NCI-H82 treated with DMSO at 0.1 percent for 48 hours (cell line): ENCODE measurements around the gene MSH3.
"Not testable (repeated sequence)": the region's sequence is repeated elsewhere in the genome, so short reads cannot be mapped to it uniquely, and the experiment has no call there.

Source experiments
- DNase-seq: peaks from one replicate; lab custom pipeline; 2025; ENCODE audit not compliant: unreplicated experiment; lab: John Stamatoyannopoulos, UW

Gene MSH3

DNA sequence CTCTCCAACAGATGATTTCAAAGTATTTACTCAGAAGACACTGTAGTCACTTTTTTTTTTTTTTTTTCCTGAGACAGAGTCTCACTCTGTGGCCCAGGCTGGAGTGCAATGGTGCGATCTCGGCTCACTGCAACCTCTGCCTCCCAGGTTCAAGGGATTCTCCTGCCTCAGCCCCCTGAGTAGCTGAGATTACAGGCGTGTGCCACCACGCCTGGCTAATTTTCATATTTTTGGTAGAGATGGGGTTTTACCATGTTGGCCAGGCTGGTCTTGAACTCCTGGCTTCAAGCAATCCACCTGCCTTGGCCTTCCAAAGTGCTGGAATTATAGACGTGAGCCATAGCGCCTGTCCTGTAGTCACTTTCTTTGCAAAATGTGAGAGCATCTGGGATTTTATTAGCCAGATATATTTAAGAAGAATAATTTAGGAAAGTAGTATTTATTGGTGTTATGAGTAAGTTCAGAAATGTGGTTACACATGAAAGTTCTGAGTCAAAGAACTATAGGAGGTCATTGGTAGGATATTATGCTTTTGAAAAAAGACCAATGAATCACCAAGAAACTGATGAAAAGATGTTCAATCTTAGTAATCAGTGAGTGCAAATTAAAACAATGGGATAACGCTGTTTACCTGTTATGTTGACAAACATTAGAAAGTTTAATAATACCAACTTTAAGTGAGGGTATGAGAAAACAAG, 135.0 kb downstream of the MSH3 start:
- DNase-seq: not testable (repeated sequence)

DNA sequence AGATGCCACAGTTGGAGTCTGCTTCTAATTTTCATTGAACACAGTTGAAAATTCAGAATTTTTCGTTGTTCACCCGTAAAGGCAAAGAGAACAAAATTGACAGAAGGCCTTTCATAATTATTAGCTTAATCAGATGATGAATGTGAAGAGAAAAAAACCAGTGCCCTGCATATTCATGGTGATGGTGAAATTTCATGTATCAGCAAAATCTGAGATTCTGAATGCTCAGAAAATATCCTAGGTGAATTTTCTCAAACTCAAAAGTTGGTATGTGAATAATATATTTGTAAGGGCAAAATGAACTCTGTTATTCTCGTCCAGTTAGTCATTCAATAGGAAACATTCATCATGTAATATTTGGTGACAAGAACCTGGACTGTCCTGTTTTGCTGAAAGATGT, 136.2 kb downstream of the MSH3 start:
- DNase-seq: no peak

GRCh38 chr5:80793354-80793753, 138.9 kb downstream of the MSH3 start:
- DNase-seq: no peak

DNA sequence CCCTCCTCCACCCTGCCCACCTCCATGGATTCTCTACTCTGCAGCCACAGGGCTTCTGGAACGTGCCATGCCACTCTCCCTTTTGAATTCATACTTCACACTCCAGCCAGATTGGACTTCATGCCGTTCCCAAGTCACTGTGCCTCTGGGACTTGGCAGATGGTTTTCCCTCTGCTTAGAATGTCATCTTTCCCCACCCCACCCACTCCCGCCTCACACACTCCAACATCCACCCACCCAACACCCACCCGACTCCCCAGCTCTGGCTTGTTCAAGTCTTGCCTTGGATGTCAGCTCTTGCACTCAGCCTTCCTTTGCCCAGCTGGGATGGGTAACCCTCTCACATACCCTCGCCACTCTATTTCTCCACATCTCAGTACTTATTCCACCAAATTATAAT, 142.4 kb downstream of the MSH3 start:
- peak; percentile 32 for DNase-seq

DNA sequence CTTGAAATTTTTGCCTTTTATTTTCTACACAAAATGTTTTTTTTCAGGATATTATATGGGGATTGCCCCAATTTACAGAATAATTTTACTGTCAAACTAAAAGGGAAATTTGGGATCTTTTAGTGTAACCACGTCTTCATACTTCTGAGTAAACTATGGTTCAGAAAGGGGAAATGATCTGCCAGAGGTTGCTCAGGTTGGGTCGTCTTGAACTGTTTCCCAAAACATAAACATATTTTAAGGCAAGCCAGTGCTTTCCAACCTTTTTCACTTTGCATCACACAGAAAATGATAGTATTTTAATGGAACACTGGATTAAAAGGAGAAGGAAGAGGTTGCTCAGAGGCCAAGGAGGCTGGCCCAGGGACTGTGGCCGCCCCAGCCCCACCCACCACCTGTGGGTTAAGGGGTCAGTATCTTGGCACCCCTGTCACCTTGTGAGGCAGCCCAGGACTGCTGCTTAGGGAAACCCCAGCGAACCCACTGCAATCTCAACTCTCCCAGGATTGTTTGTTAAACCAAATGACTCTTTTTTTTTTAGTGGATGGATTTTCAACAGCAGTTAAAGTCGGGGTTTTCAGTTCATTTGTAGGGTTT, 143.1 kb downstream of the MSH3 start:
- DNase-seq: no peak

DNA sequence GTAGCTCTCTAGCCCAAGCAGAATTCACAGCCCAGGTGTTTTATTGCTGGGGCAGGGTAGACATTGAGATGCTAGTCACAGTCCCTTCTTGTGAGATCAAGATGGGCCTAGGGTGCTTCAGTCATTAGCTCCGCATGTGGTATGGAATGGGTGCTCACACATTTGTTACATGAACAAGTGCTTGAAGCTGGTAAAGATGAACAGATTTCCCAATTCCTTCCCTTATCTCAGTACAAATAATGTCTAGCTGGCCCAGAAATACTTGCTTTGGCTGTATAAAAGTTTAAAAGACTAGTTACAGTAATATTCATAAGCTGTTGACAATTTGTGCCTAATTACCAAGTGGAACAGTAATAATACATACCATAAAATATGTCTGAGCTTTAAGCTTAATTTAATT, 143.7 kb downstream of the MSH3 start:
- no peak for DNase-seq

- no peak for DNase-seq
Measured at GRCh38 chr5:80798633-80799032, 144.2 kb downstream of the MSH3 start.

DNA sequence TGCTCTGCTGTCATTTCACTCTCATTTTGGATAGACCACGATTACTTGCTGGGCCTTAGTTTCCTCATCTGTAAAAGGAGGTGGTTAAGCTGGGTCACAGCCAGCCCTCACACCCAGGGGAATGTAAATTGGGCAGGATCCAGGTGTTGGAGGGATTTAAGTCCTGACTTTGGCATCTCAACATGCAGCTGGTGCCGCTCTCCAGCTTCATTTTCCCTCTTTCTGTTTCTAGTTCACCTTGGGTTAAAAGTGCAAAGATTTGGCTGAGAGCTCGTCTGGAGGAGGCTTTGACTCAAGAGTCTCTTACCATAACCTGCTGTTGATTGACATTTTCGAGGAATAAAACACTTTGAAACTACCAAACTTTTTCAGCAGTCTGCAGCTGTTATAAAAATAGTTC, 144.6 kb downstream of the MSH3 start:
- DNase-seq: no peak

GRCh38 chr5:80799573-80799972, 145.1 kb downstream of the MSH3 start:
- DNase-seq: no peak

DNA sequence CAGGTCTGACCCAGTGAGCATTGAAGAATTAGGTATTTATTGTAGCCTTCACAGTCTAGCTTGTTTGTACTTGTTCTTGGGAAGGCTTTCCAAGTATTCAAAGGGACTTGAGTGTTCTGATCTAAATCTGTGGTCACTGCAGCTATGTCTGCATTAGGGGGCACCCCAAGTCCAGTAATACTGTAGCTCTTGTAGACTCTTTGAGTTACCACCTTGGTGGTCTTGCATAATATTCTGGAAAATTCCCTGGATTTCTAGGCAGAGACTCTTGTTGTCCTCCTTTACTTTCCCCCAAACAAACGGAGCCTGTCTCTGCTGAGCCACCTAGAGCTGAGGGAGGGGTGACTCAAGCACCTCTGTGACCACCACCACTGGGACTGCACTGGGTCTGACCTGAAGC, 149.9 kb downstream of the MSH3 start:
- DNase-seq: no peak

DNA sequence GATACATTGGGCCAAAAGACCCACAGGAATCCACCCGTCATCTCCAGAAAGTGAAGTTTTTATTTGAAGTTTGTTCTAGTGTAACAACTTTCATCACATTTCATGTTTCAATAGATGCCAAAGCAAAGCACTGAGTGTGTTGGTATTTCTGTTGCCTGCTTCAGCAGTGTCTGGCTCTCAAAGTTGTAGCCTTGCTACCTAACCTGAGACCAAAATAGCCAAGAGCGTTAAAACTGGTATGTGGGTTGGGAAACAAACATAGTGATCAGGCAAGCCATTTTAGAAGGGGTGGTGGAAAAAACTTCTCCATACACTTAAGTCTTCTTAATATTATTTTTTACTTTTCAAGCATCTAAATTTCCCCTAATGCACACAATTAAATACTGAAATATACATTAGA, 150.6 kb downstream of the MSH3 start:
- no peak for DNase-seq

GRCh38 chr5:80806929-80807328, 152.5 kb downstream of the MSH3 start:
- no peak for DNase-seq

DNA sequence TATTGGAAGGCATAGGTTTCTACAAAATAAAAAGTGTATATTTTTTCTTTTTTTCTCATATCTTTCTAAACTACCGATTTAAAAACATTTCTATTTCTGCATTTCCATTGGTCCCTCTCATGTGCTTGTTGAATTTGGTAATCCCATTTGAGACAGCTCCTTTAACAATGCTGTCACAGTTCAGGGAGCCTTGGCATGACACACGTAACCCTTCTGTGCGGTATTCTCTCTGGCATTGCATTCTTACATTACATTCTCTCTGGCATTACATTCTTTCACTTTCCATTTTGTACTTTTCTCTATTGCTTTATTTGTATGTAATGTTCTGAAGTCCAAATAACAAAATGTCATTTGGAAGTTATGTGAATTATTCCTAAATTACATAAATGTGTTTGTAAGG, 155.0 kb downstream of the MSH3 start:
- no peak for DNase-seq

DNA sequence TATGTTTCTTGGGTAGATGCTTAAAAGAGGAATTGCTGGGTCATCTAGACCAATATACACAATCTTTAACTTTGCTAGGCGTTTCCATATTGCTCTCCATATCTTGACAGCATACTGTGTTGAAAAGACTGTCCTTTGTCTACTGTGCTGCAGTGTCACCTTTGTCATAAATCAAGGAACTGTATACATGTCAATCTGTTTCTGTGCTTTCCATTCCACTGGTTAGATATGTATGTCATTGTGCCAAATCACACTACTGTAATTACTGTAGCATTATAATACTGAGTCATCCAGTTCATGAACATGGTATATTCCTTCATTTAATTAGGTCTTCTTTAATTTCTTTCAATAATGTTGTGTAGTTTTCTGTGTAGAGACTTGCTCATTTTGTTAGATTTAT, 156.0 kb downstream of the MSH3 start:
- no peak for DNase-seq

DNA sequence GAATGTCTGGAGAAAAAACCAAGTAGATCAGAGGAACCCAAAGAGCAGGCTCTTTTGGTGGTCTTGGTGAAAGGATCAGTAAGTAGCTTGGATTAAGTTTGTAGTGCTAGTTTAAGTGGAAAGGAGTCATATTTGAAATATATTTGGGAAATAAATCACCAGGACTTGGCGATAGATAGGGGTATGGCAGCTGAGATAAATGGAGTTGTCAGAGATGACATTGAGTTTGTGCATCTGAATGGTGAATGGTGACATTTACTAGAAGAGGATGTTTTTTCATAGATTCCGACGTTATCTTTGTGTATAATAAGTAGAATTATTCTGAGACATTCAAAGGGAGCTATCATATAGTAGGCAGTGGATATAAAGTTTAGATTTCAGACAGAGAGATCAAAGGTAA, 162.1 kb downstream of the MSH3 start:
- DNase-seq: no peak

DNA sequence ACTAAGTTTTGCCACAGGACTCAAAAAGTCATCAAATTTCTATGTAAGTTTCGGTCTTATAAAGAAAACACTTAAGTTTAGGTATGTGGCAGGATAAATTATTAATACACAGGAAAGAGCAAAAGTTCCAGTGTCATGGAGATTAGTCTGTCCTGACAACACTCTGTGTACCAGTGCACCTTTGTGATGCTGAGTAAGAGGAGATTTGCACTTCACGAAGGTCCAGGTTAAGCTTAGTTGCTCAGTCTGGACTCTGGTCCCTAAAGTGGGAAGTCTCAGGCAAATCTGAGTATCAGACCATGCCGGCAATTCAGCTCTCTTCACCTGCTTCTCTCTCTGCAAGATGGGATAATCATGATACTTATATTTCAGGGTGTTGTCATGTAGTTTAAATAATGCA, 166.2 kb downstream of the MSH3 start:
- no peak for DNase-seq

- DNase-seq: no peak
Measured at GRCh38 chr5:80822640-80823039, 168.2 kb downstream of the MSH3 start.

DNA sequence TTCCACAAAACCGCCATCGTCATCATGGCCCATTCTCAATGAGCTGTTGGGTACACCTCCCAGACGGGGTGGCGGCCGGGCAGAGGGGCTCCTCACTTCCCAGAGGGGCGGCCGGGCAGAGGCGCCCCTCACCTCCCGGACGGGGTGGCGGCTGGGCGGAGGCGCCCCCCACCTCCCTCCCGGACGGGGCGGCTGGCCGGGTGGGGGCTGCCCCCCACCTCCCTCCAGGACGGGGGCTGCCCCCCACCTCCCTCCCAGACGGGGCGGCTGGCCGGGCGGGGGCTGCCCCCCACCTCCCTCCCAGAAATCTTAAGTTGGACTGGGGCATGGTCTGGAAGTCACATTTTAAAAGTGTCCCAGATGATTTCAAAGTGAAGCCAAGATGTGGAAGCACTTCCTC, 169.7 kb downstream of the MSH3 start:
- DNase-seq: not testable (repeated sequence)

GRCh38 chr5:80825786-80826460, 171.5 kb downstream of the MSH3 start:
- DNase-seq: no peak

GRCh38 chr5:80834710-80835109, 180.3 kb downstream of the MSH3 start:
- peak; percentile 8 for DNase-seq

GRCh38 chr5:80835128-80835527, 180.7 kb downstream of the MSH3 start:
- no peak for DNase-seq

DNA sequence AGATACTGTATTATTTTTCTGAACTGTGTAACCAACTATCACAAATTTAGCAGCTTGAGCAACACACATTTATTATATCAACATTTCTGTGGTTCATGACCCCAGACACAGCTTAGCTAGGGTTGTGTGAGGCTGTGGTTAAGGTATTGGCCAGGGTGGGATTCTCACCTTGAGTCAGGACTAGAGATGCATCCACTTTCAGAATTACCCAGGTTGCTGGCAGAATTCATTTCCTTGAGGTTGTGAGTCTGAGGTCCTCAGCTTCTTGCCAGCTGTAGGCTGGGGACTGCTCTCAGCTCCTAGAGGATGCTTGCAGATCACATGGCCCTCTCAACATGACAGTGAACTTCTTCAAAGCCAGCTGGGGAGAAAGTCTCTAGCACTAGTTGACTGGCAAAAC, 183.2 kb downstream of the MSH3 start:
- no peak for DNase-seq
